OCI-LY1 (cell line): Measurements from ENCODE around the gene CDK16.

Experiments used
- EZH2 ChIP-seq: fragments of 200-600 bp; sonication (generic), shearing (Covaris generic); IDR thresholded peaks from 2 replicates; pipeline ENCODE4 v1.8.0; 2017; ENCODE audit warnings: borderline replicate concordance, mixed run types, mild to moderate bottlenecking, antibody characterized with exemption, low read length, moderate library complexity, mixed read lengths
- TF ChIP-seq, protein P1 (sequence below): fragments of 200-600 bp; sonication (generic), shearing (Covaris generic); IDR thresholded peaks from 2 replicates; pipeline ENCODE4 v1.5.1; 2017; ENCODE audit warnings: mild to moderate bottlenecking, antibody characterized with exemption, low read length, moderate library complexity, mixed read lengths

DNA sequence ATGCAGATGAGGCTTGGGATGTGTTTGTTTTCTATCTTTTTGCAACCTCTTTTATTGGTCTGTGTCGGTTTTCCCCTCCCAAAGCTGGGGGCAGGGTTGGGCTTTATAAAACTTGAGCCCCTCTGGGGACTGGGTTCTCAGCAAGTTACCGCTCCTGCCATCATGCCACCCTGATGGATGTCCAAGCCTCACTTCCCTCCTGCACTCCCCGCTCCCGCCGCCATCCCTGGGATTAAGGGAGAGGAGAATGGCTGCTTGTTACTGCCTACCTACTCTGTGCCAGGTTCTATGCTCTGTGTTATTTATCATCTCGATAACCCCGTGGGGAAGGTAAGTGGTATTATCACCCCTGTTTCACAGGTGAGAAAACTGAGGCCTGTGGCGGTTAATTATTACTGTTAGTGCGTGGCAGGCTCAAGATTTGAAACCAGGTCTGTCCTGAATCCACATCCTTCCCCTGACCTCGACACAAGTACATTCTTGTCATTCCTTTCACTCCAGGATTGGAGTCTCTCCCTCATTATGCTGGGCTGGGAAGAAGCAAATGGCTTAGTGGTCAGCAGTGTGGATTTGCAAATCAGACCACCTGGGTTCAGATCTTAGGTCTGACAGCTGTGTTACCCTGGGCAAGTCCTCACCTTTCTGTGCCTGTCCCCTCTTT is 20.3 kb upstream of the CDK16 start:
- TF ChIP-seq, protein P1, sequence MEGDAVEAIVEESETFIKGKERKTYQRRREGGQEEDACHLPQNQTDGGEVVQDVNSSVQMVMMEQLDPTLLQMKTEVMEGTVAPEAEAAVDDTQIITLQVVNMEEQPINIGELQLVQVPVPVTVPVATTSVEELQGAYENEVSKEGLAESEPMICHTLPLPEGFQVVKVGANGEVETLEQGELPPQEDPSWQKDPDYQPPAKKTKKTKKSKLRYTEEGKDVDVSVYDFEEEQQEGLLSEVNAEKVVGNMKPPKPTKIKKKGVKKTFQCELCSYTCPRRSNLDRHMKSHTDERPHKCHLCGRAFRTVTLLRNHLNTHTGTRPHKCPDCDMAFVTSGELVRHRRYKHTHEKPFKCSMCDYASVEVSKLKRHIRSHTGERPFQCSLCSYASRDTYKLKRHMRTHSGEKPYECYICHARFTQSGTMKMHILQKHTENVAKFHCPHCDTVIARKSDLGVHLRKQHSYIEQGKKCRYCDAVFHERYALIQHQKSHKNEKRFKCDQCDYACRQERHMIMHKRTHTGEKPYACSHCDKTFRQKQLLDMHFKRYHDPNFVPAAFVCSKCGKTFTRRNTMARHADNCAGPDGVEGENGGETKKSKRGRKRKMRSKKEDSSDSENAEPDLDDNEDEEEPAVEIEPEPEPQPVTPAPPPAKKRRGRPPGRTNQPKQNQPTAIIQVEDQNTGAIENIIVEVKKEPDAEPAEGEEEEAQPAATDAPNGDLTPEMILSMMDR = no peak
- TF ChIP-seq EZH2 = no peak
